Activated CD4-positive, alpha-beta T cell treated with anti-CD3 and anti-CD28 coated beads, Interleukin-2, Interleukin-4, amounts not matched to agents 100 ng/mL and 50 ng/mL, durations not matched to agents 16 hours and 8 hours (primary cell): ENCODE data around the gene SOBP.

Experiments
- DNase-seq: peaks from one replicate; pipeline ENCODE4 v3.0.0-alpha.2; 2020; ENCODE audit warnings: low spot score

Gene SOBP

DNA sequence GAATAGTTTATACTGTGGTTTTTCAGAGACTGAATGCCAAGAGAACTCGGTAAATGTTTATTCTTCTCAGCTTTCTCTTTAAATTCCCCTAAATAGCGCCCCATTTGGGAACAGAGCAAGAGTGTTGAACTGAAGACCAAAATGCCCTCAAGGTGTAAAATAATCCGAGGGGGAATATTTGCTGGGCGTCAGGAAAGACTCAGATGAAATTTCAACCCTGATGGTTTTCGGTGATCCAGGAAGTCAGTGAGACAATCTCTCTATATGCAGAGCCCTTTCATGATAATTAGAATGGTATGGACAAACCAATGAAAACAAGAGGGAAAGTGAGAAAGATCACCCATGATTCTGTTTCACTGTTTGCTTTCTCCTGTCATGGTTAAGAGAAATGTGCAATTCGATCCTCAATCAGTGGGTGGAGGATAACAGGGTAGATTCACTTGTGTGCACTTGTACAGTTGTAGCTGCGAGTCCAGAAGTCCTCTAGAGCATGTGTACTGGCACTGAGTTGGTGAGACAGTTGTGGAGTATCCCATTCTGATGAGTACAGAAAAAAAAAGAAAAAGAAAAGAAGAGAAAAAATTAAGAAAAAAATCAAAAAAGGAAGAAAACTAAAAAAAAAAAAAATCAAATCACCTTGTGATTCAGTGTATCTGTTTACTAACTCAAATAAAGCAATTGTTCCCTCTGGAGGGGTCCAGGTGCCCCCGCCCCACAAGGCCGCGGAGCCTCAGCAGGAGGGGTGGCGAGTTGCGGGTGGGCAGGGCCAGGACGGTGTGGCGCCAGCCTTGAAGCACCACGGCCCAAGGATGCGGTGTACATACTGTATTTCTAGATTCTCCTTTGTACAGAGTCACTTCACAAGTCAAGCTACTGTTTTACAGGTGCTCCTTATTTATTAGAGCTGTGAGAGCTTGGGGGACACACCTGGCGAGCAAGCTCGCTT lies 169.3 kb downstream of the SOBP start:
- DNase-seq: no peak

DNA sequence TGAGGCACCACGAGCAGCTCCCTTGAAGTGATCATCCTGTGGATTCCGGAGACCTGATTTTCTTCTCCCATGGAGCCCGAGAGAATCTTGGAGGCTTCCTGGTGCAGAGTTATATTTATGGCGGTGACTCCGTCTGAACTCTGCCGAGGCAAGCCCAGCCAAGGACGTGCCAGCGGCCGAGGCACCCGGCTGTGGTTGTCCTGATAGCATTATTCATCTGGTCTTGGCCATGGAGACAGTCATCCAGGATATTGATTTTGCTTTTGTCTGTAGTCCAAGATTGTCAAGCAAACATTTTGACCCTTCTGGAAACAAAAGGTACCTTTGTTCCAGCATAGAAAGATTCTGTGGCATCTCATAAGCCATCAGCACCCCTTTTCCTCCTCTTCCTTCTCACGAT lies 170.9 kb downstream of the SOBP start:
- DNase-seq: no peak

DNA sequence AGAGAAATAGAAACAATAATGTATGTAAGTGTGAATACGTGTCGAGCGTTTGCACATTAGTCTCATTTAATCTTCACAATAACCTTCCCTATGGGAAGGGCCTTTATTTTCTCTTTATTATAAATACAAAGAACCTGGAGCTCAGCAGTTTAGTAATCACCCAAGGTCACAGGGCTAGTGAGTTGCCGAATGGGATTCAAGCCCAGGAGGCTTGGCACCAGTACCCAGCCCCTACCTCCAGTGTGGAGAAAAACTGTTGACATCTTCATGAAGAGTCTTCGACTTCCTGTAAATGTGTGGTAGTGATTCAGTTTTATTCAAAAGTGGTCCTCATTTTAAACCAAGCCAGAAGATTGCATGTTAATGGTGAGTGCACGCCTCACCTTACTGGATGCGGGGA lies 171.4 kb downstream of the SOBP start:
- DNase-seq: no peak

DNA sequence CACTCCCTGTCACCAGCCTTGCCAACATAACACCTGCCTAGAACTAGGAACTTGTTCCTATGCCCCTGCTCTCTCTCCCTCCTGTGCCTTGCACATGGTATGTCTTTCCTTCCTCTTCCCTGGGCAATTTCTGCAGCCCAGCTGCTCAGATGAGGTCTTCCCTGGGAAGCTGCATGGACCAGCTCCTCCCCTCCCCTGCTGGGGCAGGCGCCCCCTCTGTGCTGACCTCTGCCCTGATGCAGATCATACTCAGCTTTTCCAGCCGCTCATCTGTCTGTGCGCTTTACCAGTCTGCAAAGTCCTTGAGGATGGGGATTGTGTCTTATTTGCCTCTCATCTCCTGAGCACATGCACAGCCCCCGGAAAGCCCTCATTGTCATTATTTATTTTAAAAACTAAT lies 172.4 kb downstream of the SOBP start:
- no peak for DNase-seq

DNA sequence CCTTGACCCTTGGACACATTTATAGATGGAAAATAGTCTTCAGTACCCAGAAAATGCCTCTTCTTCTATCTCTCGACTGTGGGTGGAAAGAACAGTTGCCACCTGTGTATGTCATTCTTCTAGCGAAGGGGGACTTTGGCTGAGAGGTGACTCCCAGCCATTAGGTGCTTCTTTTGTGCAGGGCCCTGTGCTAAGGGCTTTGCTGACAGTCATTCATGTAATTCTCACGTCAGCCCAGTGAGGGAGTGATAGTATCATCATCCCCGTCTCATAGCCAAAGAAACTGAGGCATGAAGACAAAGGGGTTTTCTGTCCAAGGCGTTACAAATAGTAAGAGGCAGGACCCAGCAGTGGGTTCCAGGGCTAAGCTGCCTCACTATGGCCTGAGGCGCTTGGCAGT lies 173.4 kb downstream of the SOBP start:
- no peak for DNase-seq

DNA sequence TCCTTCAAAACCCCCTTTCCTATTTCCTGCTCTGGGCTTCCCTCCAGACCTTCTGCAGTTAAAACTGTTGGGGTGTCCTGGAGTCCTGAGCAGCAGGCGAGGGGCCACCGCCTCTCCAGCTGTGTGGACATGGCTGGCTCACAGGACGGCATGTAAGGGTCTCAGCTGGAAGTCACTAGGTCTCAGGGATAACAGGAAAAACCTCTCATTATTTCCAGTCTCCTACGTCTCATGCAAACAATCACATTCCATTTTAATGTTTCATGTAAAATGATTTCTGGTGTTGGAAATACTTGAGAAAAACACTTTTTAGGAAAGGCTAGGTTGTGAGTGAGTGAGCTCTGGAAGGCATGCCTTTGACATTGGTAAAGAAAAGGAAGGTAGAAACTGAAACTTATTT lies 175.5 kb downstream of the SOBP start:
- DNase-seq: no peak

DNA sequence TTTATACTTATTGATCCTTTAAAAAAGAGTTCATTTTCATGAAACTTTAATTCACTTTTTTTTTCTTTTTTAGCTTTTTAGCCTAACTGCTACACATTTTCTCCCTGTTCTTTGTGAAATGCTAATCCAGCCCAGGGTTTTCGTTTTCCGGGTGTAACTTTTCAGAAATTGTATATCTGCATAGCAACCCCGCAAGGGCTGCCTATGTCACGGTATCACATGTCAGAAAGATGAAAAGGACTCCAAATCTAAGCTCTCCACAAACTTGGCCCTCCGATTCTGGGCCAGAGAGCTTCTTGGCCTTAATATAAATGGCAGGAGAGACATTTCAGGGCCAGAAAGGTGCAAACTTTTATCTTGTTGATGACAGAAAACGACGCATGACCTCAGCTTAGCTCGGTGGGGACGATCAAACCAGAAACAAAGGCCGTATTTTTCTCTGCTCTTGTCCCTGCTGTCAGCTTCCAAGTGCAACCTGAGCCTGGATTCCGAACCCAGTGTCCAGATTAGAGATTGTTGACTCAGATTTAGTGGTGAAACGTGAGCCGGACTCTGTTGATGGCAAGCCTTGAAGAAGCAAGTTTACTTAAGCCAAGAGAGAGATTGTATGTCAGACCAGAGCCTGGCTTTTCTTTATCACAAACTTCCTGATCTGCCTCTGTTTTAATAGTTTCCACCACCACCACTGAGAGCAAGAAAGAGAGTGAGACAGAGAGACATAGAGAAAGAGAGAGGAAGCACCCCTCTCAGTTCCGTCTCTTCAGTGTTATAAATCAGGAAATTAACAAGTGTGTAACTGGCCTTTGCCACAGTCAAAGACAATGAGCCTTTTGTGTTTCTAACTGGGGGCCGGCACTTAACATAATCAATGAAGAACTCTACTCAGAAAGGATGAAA lies 176.4 kb downstream of the SOBP start:
- no peak for DNase-seq

DNA sequence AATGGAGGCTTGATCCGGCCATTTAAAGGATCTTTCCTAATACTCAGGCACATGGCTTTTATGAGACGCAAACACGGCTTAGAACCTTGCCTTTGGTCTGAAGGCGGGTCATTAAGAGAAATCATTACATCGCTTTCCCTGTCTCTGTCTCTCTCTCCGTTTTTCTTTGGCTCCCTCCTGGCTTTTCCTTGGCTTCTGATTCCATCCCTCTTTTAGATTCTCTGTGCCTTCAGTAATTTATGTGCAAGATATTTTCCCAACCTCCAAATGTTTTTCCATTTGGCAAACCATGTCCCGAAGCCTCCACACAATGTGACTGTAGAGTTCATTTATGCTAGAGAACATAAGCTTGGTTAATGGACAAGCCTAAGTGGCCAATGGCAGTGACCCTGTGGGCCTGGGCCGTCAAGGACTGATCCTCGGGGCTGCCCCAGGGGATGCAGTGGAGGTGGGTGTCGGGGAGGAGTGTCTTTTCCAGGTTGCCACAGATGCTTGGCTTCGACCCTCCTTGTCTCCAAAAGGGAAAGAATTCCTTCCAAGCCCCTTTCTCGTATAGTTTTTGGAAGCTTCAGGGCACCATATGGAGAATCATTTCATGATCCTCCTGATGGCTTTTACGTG lies 177.2 kb downstream of the SOBP start:
- no peak for DNase-seq

DNA sequence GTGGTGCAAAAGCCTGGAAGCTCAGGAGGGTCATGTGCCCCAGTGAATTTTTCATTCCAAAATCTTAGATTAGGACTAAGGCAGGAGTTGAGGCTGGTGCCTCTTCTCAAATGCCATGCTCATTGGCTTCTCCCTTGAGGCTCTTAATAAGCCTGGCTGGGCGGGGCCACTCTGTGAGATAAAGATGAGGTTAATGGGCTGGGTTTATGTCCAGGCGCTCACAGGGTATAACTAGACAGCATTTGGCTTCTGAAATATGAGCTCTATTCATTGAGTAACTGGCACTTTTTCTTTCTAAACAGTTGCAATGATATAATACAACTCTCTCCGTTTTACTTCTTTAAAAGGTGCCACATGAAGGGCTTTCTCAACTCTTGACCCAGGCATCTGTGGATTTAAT lies 177.9 kb downstream of the SOBP start:
- no peak for DNase-seq

DNA sequence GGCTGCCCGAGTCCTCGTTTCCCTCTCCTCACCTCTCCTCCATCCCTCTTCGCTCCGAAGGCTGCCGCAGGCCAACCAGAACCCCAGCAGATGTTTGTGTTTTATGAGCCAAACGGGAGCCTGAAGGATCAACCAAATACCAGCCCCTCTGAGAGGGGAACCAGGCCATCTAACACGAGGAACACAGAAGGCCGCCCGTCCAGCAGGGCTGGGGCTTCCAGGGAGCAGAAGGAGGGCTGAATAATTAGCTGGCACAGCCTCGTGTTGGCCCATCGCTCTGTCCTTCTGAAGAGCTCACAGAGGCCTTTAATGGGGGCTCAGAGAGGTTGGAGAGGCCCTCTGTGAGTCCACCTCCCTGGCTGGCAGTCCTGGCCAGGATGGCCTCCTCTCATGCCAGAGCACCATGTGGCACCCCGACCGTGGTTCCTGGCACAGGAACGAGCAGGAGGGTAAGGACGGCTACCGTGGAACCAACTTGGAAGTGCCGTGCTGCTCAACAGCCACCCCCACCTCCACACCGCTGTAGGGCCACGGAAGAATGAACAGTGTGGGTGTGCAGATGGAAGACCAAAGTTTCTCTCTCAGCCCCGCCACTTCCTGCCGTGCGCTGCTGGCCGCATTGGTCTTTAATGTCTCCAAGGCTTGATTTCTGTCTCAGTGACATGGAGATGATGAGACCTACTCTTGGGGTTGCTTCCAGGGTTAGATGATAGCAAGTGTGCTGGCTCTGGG lies 179.0 kb downstream of the SOBP start:
- DNase-seq: peak; percentile 6

DNA sequence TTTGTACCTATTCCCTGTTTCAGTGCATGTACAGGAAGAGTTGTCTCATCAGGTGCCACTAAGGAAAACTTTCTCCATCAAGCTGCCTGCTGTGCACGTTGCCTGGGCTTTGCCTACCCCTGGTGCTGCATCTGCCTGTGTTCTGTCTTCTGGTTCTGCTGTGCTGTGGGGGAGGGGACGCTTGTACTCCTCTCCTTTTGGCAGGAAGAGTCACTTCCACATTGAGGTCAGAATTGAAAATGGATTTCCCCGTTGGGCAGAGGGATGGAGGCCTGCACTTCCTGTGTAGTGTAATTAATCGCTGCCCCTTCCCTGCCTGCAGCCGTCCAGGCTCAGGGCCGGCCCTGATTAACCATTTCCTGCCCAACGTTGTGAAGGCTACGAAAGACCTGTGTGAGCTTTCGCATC lies 180.9 kb downstream of the SOBP start:
- peak; percentile 7 for DNase-seq

DNA sequence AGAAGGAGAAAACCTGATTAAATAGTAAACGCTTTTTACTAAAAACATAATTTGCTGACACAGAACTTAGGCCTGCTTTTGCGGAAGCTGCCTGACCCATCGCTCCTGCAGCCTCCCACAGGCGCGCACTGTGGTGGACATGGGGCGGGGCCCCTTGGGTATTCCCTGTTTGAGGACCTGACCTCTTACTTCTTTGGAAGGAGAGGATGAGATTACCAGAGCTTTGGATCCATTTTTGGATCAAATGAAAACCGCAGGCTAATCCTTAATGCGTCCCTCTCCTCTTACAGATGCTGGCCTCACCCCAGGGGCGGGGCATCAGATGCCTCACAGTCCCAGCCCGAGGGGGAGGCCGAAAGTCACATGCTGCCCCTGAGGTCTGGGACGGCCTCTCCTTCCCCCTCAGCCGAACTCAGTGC lies 183.2 kb downstream of the SOBP start:
- no peak for DNase-seq

DNA sequence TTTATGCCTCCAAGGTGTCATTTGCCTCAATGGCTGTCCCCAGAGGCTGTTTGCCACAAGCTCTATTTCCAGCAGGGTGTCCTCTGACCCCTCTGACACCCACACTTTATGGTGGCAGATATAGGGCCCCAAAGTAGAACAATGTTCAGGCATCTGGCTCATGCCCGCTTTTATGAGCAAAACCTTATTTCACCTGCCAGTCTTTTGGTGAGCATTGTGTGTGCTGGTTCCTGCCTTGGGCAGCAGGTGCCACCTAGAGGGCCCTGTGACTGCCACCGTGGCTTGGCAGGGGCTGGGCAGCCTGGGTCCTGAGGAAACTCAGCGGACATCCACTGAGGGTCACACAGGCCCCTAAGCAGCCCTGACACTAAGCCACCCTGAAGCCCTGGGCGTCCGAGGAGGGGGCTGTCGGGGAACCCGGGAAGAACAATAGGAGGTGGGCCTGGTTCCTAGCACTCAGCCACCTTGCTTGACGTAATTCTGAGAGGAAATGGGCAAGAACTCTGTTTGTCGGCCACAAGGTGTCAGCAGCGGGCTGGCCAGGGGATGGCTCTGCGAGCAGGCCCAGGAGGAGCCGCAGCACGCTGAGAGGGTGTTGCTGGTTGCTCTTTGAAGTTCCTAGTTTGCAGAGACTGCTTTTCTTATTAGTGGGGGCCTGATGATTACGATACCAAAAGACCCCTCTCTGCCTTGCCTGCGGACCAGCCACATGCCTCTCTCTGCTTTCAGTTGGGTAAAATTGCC lies 185.2 kb downstream of the SOBP start:
- DNase-seq: peak; percentile 87

DNA sequence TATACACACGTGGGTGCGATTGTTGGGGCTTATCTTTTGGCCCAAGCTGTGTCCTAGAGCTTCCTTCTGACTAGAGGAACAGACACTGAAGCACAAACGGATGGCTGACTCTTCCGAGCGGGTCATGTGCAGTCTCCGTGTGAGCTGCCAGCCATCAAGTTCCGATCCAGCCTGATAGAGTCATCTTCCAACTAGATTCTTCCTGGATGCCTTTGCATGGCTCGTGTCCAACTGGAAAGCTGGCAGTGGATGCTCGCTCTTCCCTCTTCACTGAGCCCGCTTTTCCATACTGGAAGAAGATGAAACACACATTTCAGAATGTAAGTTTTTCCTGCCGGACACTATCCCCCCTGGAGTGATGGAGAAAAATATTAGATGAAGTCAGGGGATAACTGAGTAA lies 186.1 kb downstream of the SOBP start:
- DNase-seq: no peak

DNA sequence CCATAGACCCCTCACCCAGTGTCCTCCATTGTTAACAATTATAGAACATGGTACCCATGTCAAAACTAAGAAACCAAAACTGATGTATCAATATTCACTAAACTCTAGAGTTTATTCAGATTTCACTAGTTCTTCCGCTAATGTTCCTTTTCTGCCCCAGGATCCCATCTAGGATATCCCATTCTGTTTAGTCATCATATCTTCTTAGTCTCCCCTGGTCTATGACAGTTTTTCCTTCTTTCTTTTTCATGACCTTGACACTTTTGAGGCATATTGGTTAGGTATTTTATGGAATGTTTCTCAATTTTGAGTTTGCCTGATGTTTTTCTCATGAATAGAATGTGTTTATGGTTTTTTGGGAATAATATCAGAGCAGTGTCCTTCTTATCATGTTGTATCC lies 187.5 kb downstream of the SOBP start:
- no peak for DNase-seq

DNA sequence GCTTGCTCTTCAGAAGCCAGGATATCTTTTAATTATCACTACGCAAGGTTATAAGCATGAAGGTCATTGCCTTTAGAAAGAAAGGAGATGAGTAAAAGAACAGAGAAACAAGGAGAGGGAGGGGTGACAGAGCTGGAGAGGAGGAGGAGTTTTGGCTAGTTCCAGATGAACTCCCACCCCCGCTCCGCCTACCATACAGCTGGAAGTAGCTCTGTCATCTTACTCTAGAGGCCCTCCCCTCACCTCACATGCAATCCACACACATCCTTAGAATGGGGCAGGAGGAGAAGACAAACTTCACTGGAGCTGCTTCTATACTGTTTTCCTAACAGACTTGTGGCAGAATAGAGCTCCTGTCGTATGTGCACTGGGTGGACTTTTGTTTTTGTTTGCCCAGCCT lies 189.5 kb downstream of the SOBP start:
- no peak for DNase-seq

DNA sequence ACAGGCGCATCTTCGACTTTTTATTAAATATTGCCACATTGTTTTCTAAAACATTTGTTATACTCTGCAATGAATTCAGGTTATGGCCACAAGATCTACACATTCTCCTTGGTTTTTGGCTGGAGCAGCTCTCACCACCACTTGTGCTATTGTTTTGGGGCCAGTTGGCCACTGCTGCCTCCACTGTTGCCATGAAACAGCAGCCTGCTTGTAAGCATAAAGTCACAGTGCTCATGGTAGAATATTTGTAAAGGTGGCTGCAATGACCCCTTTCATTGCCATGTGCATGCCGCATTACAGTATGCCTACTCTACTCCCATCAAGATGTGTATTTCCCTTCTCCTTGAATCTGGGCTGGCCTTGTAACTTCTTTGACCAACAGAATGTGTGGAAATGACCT lies 192.8 kb downstream of the SOBP start:
- no peak for DNase-seq

DNA sequence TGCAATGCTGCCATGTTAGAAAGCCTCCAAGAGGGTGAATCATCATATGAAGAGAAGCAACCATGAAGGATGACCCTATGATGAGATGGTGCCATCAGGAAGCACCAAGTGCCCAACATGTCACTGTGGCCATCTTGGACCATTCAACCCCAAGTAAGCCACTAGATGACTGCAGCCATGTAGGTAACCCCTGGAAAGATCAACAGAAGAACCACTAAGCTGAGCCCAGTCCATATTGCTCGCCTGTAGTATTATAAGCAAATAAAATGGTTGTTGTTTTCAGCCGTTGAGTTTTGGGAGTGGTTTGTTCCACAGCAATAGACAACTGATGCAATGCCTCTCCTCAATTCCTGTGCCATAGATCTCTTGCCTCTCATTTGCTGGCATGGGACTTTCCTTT lies 193.3 kb downstream of the SOBP start:
- DNase-seq: no peak

DNA sequence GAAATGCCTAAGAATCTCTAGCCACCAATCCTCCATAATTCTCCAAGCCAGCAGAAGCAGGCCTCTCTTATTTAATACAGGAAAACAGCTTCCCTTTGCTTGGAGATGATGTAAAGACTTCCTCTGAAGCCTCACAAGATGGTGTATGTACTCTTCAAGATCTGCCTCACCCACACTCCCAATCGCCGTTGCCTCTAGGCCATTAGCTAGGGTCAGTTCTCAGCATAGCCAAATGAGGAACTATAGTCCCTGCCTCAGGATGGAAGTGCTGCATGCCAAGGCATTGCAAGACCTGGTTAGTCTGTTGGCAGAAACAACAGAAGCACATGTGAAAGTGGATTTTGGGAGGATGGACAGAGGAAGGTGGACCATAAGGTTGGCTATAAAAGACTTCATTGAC lies 195.1 kb downstream of the SOBP start:
- no peak for DNase-seq

DNA sequence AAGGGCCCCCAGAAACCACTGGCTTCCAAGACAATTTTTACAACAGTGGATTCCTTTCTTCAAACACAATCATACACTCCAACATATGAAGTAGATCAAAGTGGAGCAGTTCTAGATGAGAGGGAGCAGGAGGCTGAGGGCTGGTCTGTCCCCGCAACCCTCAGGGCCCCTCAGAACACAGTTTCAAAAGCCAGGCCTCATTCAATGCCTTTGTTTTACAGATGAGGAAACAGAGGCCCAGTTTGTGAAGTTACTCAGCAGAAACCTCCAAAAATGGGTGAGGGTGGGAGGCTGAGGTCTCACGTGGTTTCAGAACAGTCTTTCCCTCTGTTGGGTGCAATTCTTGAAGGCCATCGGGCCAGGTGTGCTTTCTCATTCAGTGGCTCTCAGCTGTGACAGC lies 199.3 kb downstream of the SOBP start:
- DNase-seq: no peak

DNA sequence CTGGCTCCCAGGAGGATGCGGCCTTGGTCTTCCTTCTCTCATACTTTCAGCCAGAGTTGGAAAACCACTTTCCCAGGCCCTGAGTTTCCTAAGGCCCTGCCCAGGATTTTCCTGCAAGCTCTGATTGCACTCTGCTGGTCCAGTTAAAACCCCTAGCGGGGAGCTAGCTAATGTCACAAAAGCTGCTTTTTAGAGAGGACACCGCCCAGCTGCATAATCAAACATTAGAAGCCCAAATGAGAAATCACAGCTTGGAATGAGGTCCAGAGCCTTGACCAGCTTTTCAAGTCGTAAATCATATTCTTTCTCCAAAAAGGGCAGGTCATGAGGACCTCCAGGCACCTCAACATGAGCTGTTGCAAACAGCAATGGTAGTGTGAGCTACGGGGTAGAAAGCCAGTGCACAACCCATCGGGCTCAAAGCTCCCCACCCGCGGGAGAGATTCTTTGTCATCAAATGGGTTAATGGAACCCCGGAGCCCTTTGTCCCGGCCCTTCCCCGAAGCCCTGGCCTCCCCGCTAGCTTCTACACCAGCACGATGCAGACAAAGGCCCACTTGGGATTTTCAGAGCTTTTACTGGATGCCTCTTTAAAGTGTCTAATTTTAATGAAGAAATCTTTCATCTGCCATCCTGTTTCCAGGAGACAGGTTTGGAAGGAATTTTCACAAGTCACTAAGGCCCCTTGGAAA lies 200.2 kb downstream of the SOBP start:
- DNase-seq: no peak
